Activated CD4-positive, alpha-beta T cell treated with anti-CD3 and anti-CD28 coated beads, Interleukin-2, amount 50 U/mL, for 48 hours (primary cell): ENCODE measurements around the gene IL2RA.
"Not testable (repeated sequence)": the region's sequence is repeated elsewhere in the genome, so short reads cannot be mapped to it uniquely, and the experiment has no call there.

Experiments used
- DNase-seq, 2 experiments: peaks; one replicate each; pipeline ENCODE4 v3.0.0-alpha.2; 2020

Gene IL2RA

DNA sequence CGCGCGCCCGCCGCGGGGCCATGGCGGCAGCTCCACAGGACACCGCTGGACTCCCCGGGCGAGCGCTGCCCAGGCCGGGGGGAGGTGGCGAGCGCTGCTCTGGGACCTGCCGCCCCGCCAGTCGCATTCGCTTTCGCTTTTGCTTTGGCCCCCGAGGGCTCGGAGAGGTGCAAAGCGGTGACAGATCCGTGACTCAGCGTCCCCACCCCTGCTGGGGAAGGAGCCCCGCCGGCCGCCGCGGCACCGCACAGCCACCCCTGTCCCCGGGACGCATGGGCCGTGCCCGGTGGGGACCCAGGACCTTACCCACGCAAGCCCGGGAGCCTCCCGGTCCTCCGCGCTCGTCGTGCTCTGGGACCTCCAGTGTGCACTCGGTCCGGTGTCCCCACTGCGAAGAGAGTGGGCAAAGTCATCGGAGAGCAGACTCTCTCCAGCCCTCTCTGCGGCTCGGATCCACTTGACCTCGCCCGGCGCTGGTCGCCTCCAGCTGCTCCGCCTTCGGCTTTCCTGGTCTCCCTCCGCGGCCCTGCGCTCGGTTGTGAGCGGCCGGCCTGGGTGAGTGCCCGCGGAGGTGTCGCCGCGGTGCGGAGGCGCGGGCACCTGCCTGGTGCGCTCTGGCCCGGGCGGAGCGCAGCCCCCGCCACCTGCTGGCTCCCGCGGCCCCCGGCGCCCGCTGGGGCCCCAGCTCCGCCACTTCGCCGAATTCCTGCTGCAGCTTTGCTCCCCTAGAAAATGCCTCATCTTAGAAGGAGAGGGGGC, 84.5 kb downstream of the IL2RA start, which contains the start of gene IL15RA:
TSS of gene IL15RA (minus strand) at position 73 of the 759 bp plus-strand sequence. CDS start at position 22, 51 bp downstream.
- peak; percentile 90 to 91 for DNase-seq

GRCh38 chr10:5976512-5977470, 85.4 kb downstream of the IL2RA start:
- peak; percentile 65 to 70 for DNase-seq

DNA sequence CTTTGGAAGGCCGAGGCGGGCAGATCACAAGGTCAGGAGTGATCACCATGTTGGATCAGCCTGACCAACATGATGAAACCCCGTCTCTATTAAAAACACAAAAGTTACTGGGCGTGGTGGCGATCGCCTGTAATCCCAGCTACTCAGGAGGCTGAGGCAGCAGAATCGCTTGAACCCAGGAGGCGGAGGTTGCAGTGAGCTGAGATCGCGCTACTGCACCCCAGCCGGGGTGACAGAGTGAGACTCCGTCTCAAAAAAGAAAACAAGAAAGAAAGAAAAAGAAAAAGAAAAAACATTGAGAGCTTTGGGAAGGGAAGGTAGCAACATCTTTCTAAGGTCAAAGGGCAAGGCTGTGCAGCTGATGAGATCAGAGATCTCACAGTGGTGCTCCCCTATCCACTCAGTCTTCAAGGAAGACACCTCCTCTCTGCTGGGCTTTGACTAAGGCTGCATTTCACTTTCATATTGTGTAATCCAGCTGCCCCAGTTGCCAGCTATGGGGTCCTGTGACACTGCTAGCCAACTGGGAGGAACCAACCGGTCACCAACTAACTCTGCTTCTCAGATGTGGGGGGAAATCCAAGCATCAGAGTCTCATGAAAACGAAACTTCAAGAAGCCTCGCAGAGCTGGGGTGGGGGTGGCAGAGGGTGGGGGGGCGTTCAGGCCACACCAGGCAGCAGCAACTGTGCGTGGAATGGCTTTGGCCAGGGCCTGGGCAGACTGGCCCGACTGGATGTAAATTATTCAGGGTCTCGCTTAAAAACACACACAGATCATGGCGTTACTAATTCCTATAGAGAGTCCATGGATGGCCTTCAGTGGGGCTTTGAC, 86.3 kb downstream of the IL2RA start:
- DNase-seq: peak; percentile 61 to 73

- no peak for DNase-seq
These were observed 89.1 kb downstream of the IL2RA start for GRCh38 chr10:5973069-5973468.

DNA sequence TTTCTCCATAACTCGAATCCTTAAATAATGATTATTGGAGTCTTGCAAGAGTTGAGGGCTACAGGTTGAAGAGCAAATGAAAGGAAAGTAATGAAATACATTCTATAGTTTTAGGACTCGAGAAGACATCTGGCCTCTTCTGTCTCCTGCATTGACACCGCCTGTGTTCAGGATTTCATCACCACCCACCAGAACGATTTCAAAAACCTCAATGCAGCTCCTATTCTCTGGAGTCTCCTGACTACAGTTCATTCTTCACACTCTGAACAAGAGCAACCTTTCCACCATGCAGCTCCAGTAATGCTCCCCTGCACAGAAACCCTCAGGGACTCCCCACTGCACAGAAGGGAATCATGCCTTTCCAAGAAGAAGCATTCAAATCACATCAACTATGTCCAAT, 90.3 kb downstream of the IL2RA start:
- no peak for DNase-seq

DNA sequence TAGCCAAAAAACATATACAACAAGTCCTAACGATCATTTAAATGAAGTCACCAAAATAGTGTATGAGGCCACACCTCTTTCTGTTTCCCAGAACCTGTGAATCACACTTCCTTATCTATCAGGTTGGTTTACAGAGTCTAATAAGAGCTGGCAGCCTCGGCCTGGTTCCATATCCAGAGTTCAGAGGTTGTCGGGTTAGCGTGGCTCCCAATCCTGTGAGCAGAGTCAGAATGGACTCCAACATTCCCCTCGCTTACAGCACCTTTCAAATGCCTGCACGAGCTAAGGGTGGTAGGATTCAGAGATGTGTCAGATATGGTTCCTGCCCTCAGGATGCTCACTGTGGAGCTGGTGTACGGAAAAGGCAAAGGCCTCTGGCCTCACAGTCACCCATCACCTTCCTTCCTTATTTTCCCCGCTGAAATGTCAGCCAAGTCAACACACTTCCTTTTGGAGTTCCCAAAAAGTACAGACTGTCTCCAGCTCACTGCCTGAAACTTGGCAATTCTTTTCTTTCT, 90.8 kb downstream of the IL2RA start:
- DNase-seq: peak; percentile 24 to 40

DNA sequence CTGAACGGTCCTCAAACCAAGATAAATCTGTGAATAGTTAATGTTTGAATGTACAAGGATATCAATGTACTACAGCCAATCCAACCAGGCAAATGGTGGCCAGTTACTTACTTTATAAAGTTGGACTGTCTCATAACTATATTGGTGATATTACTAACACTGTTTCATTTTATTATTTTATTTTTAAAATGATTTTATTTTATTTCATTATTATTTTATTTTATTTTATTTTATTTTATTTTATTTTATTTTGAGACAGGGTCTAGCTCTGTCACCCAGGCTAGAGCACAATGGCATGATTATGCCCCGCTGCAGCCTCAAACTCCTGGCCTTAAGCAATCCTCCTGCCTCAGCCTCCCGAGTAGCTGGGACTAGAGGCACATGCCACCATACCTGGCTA, 91.6 kb downstream of the IL2RA start:
- no peak for DNase-seq

GRCh38 chr10:5970066-5970465, 92.1 kb downstream of the IL2RA start:
- DNase-seq: no peak

DNA sequence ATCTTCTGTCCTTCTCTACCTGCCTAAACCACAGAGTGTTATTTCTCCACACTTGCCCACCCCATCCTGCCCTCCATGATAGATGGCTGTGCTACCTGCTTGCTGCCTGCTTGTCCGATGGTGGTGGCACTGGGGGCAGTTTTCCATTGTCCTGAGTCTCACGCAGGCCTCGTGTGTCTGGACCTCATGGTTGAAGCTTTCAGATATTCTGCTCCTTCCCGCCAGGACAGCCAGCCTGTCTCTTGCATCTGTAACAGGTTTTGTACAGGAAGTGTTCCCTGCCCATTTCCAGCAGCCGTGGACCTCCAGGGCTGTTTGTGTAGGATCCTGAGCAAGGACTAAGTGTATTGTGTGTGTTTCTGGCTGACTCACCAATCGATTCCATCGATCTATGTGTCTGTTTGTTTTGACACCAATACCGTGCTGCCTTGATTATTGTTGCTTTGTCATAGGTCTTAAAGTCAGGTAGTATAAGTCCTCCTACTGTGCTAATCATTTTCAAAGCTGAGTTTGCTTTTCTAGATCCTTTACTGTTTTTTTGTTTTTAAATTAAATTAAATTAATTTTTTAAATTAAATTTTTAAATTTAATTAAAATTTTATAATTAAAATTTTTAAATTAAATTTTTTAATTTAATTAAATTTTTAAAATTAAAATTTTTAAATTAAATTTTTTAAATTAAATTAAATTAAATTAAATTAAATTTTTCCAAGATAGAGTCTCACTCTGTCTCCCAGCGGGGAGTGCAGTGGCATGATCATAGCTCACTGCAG, 93.3 kb downstream of the IL2RA start:
- no peak for DNase-seq

DNA sequence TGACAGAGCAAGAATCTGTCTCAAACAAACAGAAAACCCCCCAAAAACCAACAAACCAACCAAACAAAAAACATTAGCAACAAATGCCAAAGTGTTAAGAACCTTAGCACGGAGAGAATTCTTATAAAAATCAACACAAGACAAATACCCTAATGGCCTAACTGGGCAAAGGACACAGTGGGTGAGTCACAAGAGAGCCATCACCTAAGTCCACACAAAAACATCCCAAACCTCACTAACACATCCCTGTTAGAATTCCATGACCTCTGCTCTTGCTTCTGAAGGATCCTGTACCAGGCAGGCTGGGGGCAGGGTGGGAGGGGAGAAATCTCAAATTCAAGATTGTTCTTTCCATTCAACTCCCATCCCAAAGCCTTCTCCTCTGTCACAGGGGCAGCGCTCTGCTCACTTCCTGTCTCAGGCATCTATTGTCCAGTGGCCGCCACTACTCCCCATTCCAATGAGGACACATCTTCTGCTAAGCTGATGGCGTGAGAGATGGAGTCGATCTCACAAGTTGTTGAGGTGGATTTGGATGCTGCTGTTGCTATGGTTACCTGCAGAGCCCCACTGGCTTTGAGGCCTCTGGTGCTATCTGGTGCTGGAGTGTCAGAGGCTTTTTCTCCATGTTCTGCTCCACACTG, 94.0 kb downstream of the IL2RA start:
- DNase-seq: no peak

GRCh38 chr10:5965266-5965665, 96.9 kb downstream of the IL2RA start:
- no peak for DNase-seq

DNA sequence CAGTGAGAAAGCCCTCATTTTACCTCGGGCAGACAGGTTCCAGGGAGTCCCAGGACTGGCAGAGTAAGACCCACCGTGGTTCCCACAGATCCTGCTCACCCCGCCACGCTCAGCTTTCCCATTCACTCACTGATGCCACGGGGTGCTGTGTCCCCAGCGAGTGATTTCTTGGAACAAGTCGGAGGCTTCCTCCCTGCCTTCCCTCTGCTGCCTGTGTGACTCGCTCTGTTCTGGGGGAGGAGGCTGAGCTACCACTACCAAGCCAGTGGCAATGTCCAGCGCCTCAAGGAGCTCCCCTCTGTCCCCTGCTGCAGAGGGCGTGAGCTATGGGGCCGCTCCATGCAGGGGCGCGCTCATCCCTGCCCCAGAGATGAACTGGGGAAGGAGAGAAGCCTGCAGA, 97.4 kb downstream of the IL2RA start:
- no peak for DNase-seq

DNA sequence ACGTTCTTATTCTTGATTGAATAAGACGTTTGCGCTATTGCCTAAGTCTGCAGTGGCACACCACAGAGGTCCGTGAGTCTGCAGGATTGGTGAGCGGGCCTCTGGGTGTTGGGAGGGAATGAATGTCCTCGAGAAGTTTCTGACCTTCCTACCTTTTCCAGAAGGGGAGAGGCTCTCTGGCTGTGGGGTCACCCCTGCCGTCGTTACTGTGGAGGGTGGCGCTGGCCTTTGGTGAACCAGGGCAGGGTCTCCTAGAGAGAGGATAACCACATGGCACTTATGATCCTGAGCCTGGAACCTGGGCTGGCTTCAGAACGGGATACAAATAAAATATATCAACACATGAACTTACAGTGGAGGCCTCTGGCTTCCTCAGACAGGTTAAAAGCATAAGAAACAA, 98.6 kb downstream of the IL2RA start:
- DNase-seq: no peak

DNA sequence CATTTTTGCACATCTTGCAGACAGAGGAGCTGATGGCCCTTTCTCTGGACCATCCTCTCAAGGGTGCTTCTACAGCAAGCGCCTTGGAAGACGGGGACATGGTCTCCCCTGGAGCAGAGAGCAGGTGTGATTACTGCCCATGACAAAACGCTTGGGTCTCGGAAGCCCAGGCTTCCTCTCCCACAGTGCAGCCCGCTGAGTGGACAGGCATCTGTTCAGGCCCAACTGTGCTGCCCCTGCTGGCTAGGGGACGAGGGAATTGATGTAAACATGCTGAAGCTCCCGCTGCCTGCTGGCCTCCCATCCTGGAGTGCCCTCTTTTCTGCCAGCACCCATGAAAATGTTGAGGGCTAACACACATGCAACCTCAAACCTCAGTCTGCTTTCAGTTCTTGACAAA, 99.1 kb downstream of the IL2RA start:
- no peak for DNase-seq

DNA sequence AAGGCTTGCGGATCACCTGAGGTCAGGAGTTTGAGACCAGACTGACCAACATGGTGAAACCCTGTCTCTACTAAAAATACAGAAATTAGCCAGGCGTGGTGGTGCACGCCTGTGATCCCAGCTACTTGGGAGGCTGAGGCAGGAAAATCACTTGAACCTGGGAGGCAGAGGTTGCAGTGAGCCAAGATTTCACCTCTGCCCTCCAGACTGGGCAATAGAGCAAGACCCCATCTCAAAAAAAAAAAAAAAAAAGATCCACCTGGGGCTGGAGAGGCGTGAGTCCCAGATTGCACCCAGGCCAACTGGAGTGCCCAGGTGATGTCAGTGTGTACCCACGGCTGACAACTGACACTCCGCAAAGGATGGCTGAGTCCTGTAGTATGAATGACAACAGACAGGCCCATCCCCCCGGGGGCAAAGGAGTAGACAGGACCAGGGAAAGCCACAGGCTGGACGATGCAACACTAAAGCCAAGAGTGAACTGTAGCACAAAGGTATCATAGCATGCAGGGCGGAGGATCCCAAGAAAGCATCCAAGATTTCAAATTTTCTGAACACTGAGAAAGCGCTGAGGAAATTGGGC, 99.7 kb downstream of the IL2RA start:
- not testable (repeated sequence) for DNase-seq

GRCh38 chr10:5961405-5962100, 100.6 kb downstream of the IL2RA start:
- DNase-seq: no peak

GRCh38 chr10:5960973-5961275, 101.2 kb downstream of the IL2RA start:
- not testable (repeated sequence) for DNase-seq
